NCI-H82 treated with DMSO at 0.1 percent for 48 hours (cell line): Measurements from ENCODE around the gene FAM227B.
"Not testable (repeated sequence)": the region's sequence is repeated elsewhere in the genome, so short reads cannot be mapped to it uniquely, and the experiment has no call there.

Source experiments
- DNase-seq: peaks from one replicate; lab custom pipeline; 2025; ENCODE audit not compliant: unreplicated experiment; lab: John Stamatoyannopoulos, UW

The FAM227B gene

GRCh38 chr15:49612240-49612639 lies 8.4 kb downstream of the FAM227B start:
- not testable (repeated sequence) for DNase-seq

- DNase-seq, result no peak
Measured at GRCh38 chr15:49610157-49610918, 10.3 kb downstream of the FAM227B start.

- no peak for DNase-seq
Measured at GRCh38 chr15:49606594-49606993, 14.0 kb downstream of the FAM227B start.

- no peak for DNase-seq
Measured at GRCh38 chr15:49605588-49605987, 15.0 kb downstream of the FAM227B start.

- no peak for DNase-seq
Measured at GRCh38 chr15:49604625-49605409, 15.8 kb downstream of the FAM227B start.

GRCh38 chr15:49592829-49593316 lies 27.7 kb downstream of the FAM227B start:
- not testable (repeated sequence) for DNase-seq

GRCh38 chr15:49589030-49589429 lies 31.6 kb downstream of the FAM227B start:
- no peak for DNase-seq

- no peak for DNase-seq
Measured at GRCh38 chr15:49573421-49573820, 47.2 kb downstream of the FAM227B start.

GRCh38 chr15:49570672-49571071 lies 49.9 kb downstream of the FAM227B start:
- DNase-seq, result no peak

- DNase-seq, result no peak
Measured at GRCh38 chr15:49570174-49570573, 50.4 kb downstream of the FAM227B start.

GRCh38 chr15:49560045-49560444 lies 60.6 kb downstream of the FAM227B start:
- DNase-seq, result no peak

- no peak for DNase-seq
Measured at GRCh38 chr15:49558929-49559328, 61.7 kb downstream of the FAM227B start.

- no peak for DNase-seq
Measured at GRCh38 chr15:49556437-49556836, 64.2 kb downstream of the FAM227B start.

- not testable (repeated sequence) for DNase-seq
Measured at GRCh38 chr15:49550342-49550741, 70.3 kb downstream of the FAM227B start.

- no peak for DNase-seq
Measured at GRCh38 chr15:49538520-49538919, 82.1 kb downstream of the FAM227B start.

GRCh38 chr15:49530092-49530491 lies 90.5 kb downstream of the FAM227B start:
- DNase-seq, result no peak

- DNase-seq, result no peak
Measured at GRCh38 chr15:49528289-49528688, 92.3 kb downstream of the FAM227B start.

- DNase-seq, result no peak
Measured at GRCh38 chr15:49521802-49522201, 98.8 kb downstream of the FAM227B start.

- DNase-seq, result not testable (repeated sequence)
Measured at GRCh38 chr15:49512739-49513138, 107.9 kb downstream of the FAM227B start.

- no peak for DNase-seq
Measured at GRCh38 chr15:49507261-49507660, 113.4 kb downstream of the FAM227B start.

- DNase-seq, result no peak
Measured at GRCh38 chr15:49506341-49506740, 114.3 kb downstream of the FAM227B start.

- DNase-seq, result no peak
Measured at GRCh38 chr15:49501586-49501985, 119.0 kb downstream of the FAM227B start.
